Measurements from ENCODE around the gene GPD2. TPM values are rescaled to one million over a fixed set of nuclear protein-coding genes. Genes with fewer than 3 reads are reported as not detected.

The GPD2 gene
- total RNA-seq, 1 experiment from 2014 or later, result 51.7 TPM

DNA sequence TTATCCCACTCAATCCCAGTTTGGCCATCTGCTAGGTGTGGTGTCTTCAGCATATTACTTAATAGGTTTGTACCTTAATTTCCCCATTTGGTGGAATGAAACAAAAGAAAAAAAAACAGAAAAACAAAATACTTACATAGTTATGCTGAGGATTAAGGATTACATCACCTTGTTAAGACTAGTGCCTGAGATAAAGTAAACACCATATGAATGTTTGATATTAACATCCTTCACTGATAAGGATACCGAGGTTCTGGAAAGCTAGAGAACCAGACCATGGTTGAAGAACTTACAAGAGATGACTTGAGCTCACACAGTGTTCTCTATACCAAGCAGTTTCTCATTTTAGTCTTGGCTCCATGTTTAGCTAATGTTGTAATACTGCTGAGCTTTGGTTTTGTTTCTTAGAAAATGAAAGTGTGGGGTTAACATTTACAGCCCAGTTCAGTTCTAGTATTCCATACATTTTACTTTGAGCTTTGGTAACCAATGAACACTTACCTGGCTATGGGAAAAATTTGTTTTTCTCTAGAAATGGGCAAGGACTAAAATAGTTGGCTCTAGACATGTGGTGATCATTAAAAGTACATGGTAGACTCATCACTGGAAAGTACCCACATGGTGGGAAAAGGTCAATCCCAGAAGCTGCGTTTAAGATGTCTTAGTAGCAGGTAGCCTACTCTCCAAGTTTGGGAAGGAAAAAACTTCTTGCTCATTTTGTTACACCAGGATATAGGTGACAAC is 5.8 kb upstream of the GPD2 start:
- Histone ChIP-seq H3K36me3 (no peaks in the 10 kb centered on the region), H3K4me3 (no peak overlapping the region), H3K9me3 (no peaks in the 10 kb centered on the region), H3K27me3 (no peaks in the 10 kb centered on the region)
- no peak for DNase-seq

DNA sequence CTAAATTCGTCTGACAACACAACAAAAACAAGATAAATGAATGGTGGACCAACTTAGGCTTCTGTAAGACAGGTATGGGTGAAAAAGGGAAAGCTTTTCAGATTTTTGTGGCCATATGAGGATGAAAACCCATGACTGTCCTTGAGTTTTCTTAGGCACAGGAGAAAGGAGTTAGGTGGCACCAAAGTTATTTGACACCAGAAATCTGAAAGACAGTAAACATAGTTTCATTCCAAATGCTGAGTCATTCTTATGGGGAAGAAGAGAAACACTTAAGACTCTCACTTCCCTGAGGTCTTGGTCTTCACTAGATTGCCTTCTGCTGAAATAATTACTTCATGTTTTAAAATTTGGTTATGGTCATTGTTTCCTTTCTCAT is 5.2 kb upstream of the GPD2 start:
- DNase-seq, result no peak
- no peaks in the 10 kb centered on the region for H3K27me3 ChIP-seq
- no peaks in the 10 kb centered on the region for H3K36me3 ChIP-seq
- no peaks in the 10 kb centered on the region for H3K9me3 ChIP-seq
- H3K4me3 ChIP-seq, result no peak overlapping the region

DNA sequence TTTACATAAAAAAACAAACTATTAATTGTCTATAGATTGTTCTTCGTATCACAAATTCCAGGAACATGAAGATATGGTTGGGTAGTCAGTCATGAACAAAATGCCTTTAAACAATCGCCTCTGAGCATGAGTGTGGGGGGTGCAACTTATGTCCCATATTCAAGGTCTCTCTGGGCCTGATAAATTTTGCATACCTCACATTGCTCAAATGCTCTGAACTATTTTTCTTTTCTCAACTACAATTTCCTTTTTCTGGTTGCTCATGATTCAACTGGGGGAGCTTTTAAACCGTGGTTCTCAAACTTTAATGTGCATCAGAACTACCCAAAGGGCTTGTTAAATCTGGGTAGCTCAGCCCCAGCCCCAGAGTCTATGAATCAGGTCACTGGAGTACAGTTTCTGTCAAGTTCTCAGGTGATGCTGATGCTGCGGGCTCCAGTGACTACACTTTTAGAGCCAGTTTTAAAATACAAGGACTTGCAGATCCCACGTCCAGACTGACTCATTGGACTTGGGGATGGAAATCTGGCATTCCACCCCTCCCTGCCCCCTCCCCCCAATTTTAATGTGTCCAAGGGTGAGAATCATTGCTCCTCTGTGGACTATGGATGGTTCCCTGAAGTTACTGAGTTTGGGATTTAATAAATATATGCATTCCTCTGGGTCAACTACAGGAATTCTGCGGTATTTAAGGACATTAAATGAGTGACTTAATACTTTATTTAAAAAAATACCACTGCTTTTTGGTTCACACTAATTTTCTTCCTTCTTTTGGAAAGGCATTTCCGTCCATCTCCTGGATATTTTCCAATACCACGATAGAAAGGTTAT is 1.5 kb upstream of the GPD2 start:
- H3K36me3 ChIP-seq, result no peaks in the 10 kb centered on the region
- H3K4me3 ChIP-seq, result peak overlapping the region; percentile 67
- H3K9me3 ChIP-seq, result no peaks in the 10 kb centered on the region
- H3K27me3 ChIP-seq, result no peaks in the 10 kb centered on the region
- no peak for DNase-seq

DNA sequence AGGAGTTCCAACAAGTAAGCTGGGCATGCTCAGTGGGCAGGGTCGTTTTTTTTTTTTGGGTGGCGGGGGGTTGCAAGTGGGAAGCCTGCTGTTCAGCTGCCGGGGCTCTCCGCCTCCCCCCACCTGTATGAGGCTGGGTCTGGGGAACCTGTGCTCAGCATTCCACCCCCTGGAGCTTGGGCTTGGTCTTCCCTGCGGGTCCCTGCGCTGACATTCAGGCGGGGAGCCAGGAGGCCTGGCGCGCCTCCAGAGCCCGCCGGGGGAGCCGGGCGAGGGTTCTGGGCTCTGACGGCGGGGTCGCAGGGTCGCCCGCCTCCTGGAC is 822 bp upstream of the GPD2 start:
- no peaks in the 10 kb centered on the region for H3K9me3 ChIP-seq
- no peaks in the 10 kb centered on the region for H3K27me3 ChIP-seq
- peak overlapping the region; percentile 67 for H3K4me3 ChIP-seq
- H3K36me3 ChIP-seq, result no peaks in the 10 kb centered on the region
- no peak for DNase-seq

DNA sequence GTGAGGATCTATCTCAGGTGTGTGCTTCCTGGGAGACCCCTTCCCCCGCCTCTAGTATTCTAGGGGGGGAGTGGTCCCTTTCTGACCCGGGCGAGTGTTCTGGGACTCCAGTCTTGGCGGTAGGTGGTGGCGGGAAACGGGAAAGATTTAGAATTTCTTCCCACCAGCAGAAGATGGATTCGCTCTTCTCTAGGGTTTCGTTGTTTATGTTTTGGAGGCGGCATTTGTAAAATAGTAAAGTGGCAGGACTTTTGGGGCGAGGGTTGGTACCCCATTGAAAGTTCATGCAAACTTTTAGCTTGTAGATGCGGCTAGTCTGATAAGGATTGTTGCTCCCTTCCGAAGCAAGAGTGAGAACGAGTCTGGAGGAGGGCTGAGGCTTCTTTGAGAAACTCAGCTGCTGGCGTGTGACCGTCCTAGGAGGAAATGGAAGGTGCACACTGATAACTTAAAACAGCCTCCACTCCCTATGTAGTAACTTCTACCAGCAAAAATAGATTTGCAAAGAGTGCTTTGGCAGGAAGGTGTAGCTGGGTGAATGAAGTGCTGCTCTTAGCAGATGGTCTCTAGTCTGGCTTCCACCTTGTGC is 412 bp downstream of the GPD2 start:
- no peaks in the 10 kb centered on the region for H3K9me3 ChIP-seq
- DNase-seq, result no peak
- no peaks in the 10 kb centered on the region for H3K36me3 ChIP-seq
- peak overlapping the region; percentile 67 for H3K4me3 ChIP-seq
- H3K27me3 ChIP-seq, result no peaks in the 10 kb centered on the region

DNA sequence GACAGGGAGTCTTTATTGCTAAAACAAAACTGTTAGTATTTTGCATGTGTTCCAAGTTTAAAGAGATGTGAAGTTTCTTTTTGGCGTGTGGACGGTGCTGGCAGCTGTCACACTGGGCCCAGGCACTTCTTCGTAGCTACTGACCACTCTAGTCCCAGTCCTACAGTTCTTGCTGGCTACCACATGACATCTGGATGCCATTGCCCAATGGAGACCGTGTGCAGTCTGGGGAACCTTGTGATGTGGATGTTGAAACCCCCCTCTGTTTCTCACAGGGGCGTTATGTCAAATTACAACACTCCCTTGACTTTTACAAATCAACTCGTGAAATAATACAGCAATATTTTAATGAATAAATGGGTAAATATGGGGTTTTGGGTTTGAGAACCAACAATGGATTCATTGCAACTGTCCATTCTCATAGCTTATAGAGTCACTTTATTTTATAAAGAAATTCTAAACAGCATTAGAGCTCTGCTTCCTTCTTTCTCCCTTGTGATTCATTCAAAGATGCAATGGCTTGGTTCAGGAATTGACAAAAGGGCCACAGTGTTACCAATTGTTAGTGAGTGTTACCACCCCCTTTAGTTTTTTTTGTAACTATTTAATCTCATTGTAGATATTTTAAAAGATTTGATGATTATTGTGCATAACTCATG is 1.2 kb downstream of the GPD2 start:
- Histone ChIP-seq H3K4me3 (peak overlapping the region; percentile 67), H3K36me3 (no peaks in the 10 kb centered on the region), H3K9me3 (no peaks in the 10 kb centered on the region), H3K27me3 (no peaks in the 10 kb centered on the region)
- DNase-seq, result no peak

DNA sequence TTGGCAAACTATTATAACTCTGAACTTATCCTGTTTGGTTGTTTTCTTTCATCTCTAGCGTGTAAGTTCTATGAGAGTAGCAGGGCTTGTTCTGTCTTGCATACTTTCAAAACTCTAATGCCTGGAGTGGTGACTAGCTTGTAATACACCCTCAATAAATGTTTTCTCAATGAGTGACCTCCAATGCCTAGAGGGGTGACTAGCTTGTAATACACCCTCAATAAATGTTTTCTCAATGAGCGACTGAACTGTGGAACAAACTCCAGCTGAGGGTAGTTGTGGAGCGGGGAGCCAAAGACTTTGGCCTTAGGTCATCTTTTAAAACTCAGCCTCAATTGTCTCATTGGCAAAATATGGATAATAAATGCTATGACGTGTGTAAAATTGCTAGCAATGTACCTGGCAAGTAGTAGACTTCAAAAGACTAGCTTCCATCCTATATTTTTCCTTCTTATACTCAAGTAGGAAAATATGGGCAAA is 1.8 kb downstream of the GPD2 start:
- H3K27me3 ChIP-seq, result no peaks in the 10 kb centered on the region
- no peak for DNase-seq
- H3K9me3 ChIP-seq, result no peaks in the 10 kb centered on the region
- no peaks in the 10 kb centered on the region for H3K36me3 ChIP-seq
- H3K4me3 ChIP-seq, result peak overlapping the region; percentile 67

DNA sequence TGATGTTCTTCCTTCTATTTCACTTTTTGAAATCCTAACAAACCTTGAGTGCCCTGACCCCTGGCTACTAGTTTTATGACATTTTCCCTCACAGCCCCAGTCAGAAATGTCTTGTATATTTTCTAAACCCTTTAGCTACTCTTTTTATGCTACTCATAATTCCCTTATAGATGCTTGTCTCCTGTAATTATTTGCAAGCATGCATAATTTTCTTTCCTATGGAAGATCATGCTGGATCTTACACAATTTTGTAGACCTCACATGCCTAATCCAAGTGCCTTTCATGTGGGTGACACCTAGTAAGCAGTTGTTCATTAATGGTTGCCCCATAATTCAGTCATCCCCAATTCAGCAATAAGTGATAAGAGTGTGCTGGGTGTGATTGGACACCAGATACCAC is 6.9 kb downstream of the GPD2 start:
- Histone ChIP-seq H3K36me3 (no peaks in the 10 kb centered on the region; the same call in none of the 2 replicates), H3K9me3 (no peaks in the 10 kb centered on the region), H3K27me3 (no peaks in the 10 kb centered on the region), H3K4me3 (no peak overlapping the region)
- DNase-seq, result no peak

DNA sequence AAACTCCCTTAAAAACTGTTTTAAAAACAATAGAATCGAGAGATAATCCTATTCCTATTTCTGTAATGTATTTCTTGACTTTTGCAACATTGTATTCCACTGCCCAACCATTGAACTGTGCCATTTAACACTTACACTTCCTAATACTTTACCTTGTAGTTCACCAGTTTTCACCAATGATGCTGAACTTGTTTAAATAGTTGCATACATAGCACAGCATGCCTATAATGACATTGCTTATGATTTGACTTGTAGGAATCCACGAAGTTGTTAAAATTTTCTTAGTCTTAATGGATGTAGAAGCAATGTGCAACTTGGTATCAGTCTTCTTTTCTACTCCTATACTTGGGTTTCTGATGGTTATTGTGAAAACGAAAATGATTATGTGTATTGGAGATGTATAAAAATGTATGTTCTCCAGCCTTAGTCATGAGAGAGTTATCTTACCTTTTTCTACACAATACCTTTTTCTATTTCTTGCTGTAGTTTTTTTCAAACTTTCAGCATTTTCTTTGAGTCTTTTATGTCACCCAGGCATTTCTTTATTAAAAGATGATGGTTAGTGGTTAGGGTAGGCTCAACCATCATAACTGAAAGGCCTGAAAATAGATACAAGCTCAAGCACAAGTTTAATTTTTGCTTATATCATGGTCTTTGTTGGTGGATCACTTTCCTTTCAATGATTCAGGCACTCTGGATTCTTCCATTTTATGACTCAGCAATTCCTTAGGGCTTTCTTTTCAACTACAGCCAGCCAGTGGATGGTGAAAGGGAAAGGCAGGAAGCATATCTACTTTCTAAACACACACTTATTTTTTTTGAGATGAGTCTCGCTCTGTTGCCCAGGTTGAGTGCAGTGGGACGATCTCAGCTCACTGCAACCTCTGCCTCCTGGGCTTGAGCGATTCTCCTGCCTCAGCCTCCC is 9.4 kb downstream of the GPD2 start:
- H3K36me3 ChIP-seq, result no peaks in the 10 kb centered on the region; the same call in none of the 2 replicates
- peak; percentile 23 for DNase-seq
- no peak overlapping the region for H3K4me3 ChIP-seq
- H3K9me3 ChIP-seq, result no peaks in the 10 kb centered on the region
- no peaks in the 10 kb centered on the region for H3K27me3 ChIP-seq

DNA sequence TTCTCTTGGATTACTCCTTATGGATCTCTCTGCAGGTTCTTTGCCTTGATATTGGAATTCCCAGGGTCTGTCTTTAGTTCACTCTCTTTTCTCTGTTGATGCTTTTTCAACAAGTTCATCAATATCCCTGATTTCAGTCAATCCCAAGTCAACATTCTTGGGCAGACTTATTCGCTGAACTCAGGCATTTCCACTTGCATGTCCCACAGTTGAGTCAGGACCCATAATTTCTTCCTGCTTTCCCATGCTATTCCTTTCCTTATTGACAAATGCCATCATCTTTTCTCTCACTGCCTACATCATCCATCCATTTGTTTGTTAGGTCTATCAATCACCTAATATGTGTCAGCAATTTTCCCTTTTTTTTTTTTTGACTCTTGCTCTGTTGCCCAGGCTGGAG is 11.6 kb downstream of the GPD2 start:
- Histone ChIP-seq H3K4me3 (no peak overlapping the region), H3K9me3 (no peaks in the 10 kb centered on the region), H3K36me3 (no peaks in the 10 kb centered on the region; the same call in none of the 2 replicates), H3K27me3 (no peaks in the 10 kb centered on the region)
- no peak for DNase-seq

DNA sequence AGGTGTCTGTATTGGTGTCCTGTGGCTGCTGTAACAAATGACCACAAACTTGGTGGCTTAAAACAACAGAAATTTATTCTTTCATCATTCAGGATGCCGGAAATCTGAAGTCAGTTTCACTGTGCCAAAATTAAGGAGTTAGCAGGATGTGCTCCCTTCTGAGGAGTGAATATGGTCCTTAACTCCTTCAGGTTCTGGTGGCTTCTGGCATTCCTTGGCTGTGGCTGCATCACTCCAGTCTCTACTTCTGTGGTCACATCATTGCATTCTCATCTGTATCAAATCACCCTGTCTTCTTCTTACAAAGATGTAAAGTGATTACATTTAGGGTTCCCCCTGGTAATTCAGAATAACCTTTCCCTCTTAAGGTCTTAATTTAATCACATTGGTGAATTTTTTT is 12.6 kb downstream of the GPD2 start:
- Histone ChIP-seq H3K36me3 (no peaks in the 10 kb centered on the region; the same call in none of the 2 replicates), H3K27me3 (no peaks in the 10 kb centered on the region), H3K4me3 (no peak overlapping the region), H3K9me3 (no peaks in the 10 kb centered on the region)
- no peak for DNase-seq

DNA sequence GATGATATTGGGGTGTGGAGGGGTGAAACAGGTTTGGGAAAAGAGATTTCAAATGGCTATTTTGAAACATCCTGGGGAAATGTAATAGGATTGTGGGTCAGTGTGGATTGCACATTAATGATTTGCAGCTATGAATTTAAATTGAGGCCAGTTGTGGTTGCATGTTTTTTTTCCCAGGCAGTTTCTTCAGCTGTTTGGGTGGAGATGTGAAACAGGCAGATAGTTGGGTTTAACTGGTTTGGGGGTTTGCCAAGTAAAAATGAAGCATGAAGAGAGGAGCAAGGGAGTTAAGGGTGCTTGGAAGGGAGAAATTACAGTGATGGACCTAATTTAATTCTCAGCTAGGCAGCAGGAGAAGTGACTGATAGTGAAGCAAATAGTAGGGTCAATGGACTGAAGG is 16.8 kb downstream of the GPD2 start:
- no peak for DNase-seq
- H3K4me3 ChIP-seq, result no peak overlapping the region
- no peaks in the 10 kb centered on the region for H3K9me3 ChIP-seq
- no peaks in the 10 kb centered on the region for H3K27me3 ChIP-seq
- no peaks in the 10 kb centered on the region for H3K36me3 ChIP-seq

DNA sequence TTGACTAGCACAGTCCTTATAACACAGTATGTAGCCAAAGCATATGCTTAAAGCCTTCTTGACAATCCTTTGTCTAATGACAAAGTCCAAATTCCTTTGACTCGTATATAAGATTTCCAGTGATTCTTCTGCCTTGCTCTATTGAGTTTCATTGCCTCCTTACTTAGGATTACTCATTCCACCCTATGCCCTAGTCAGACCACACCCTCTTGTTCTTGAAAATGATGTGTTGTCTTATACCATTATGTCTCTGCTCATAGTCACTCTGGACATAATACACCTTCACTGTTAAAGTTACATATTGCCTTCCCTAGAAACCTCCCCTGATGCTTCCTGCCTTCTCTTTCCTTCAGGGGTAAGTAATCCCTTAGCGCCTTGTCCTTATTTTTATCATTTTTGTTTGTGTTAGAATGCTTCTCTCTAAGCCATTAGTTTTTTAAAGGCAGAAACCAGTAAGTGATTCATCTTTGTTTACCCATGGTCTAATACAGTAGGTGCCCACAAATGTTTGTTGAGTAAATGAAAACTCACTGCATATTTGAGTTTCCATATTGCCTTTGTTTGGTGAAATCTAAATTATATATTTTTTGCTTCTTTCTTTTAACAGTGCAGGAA is 19.3 kb downstream of the GPD2 start:
- no peaks in the 10 kb centered on the region for H3K36me3 ChIP-seq
- no peak for DNase-seq
- no peak overlapping the region for H3K4me3 ChIP-seq
- no peaks in the 10 kb centered on the region for H3K27me3 ChIP-seq
- no peaks in the 10 kb centered on the region for H3K9me3 ChIP-seq

DNA sequence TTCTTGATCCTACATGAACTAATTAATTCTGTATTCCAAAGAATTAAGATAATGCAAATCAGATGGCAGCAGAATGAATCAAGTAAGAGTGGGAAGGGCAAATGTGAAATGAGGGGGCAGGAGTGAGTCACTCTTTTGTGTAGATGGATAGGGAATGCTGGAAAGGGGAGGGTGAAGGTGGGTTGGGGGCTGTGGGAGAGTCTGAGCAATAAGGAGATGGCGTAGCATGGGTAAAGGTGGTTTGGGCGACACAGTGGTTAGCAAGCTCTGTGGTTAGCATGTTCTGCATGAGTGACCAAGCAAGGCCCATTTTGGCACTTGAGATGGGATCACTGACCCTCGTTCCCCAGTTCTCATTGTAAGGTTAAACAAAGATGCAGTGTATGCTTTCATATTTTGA is 20.4 kb downstream of the GPD2 start:
- H3K4me3 ChIP-seq, result no peak overlapping the region
- H3K9me3 ChIP-seq, result no peaks in the 10 kb centered on the region
- DNase-seq, result no peak
- H3K27me3 ChIP-seq, result no peaks in the 10 kb centered on the region
- H3K36me3 ChIP-seq, result no peaks in the 10 kb centered on the region

DNA sequence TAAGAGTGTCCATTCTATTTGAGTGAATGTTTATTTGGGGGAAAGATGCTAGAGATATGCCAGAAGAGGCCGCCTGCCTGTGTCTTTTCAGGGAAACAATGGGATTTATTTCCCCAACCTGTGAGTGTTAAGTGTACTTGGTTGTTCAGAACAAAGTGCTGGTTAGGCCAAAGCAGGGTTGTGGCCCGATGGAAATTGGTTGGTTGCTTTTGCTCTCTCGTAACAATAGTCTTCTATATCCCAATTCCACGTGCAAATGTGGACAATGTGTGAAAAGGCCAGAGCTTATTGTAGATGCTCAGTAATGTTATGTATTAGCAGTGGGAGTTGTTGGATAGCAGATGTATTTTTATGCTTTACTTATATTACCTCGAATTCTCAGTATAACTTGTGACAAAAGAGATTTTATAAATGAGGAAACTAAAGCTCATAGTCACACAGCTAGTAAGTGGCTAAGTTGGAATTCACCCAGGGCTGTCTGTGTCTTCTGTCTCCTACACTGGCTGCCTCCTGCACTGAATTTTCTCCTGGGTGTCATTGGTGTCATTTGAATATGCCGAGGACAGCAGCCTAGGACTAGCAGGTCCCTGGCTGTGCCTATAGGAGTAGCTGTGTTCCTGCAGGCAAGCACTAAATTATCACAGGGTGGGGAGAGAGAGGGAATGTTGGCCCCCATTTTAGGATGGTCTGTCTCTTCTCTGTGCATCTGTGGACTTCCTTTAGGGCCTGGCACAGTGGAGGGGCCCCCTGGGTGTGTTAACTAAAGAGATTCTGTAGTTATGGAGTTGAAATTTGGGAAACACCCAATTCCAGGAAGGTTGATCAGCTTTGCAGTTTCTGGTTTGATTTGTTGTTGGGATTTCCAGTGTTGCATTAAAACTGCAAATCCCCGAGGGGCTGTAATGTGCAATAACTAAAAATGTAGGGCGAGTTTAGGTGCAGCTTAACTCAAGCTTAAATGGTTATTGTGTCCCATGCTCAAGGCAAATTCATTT is 21.6 kb downstream of the GPD2 start:
- no peak overlapping the region for H3K4me3 ChIP-seq
- no peaks in the 10 kb centered on the region for H3K27me3 ChIP-seq
- no peaks in the 10 kb centered on the region for H3K9me3 ChIP-seq
- no peak for DNase-seq
- H3K36me3 ChIP-seq, result no peaks in the 10 kb centered on the region

Measured in MG63 (cell line).